ENCODE data around the gene PDLIM1.

Gene PDLIM1

GRCh38 chr10:95196046-95196445 is 94.8 kb downstream of the PDLIM1 start:
- no peak for DNase-seq

GRCh38 chr10:95193944-95194343 is 96.9 kb downstream of the PDLIM1 start, which contains the start of gene ACSM6:
ACSM6 (plus strand) TSS chr10:95194238; CDS start chr10:95194486, 248 bp downstream.
- DNase-seq = no peak

GRCh38 chr10:95188593-95188992 is 102.2 kb downstream of the PDLIM1 start:
- no peak for DNase-seq

- DNase-seq = no peak
These were observed 103.2 kb downstream of the PDLIM1 start for GRCh38 chr10:95187617-95188016.
